ENCODE measurements around the gene TUBGCP6.

- TF ChIP-seq POLR2A (IDR thresholded peaks at IDR 0.05; ENCODE audit: low read length) (no peak), GATA1 (IDR thresholded peaks at IDR 0.05; ENCODE audit: low read depth, low read length) (no peak)
These were observed 32.9 kb upstream of the TUBGCP6 start for GRCh38 chr22:50277761-50278160.
